HepG2 (cell line): ENCODE data around the gene TULP4. TPM values are rescaled to one million over a fixed set of nuclear protein-coding genes. Genes with fewer than 3 reads are reported as not detected.

Source experiments
- ATAC-seq: fragments of 200-7000 bp; cut with Tn5 transposase; 3 replicates; pipeline ENCODE4 v1.9.1; 2020; ENCODE audit warnings: mild to moderate bottlenecking, moderate library complexity
- BruUV-seq: library from RNA; stranded (reverse); fragments of 400-500 nt; replicated peaks from 2 replicates; lab custom pipeline; 2021; lab: Mats Ljungman, UMichigan
- CTCF ChIA-PET: fragments of 300-600 bp; formaldehyde crosslinking; extraction: SDS; loops from one replicate; lab custom pipeline; 2021; ENCODE audit warnings: low total read pairs, inconsistent platforms, low intra/inter-chr PET ratio; lab: Yijun Ruan, JAX
- POLR2A ChIA-PET: fragments of 350-600 bp; sonication (Branson Sonifier 250); formaldehyde crosslinking; loops from one replicate; lab custom pipeline; 2020; ENCODE audit warnings: antibody characterized with exemption, inconsistent platforms; lab: Yijun Ruan, JAX
- DNase-seq: peaks from one replicate; pipeline ENCODE4 v3.0.0-alpha.2; 2015; ENCODE audit warnings: low spot score
- FAIRE-seq: peaks from 3 replicates; lab custom pipeline; 2011; peaks lifted over from hg19 to GRCh38; lab: Jason Lieb, UNC
- H2AFZ ChIP-seq: one replicate; pipeline ENCODE4 v1.6.1; 2011; ENCODE audit warnings: low read length, inconsistent platforms
- H3K27ac ChIP-seq: fragments of 300-600 bp; 3 replicates; pipeline ENCODE4 v1.8.0; 2011; ENCODE audit warnings: mixed run types, mild to moderate bottlenecking, mixed read lengths, low read length, inconsistent platforms; ENCODE audit not compliant: insufficient read depth; ENCODE audit errors: extremely low read length
- H3K27me3 ChIP-seq, 2 experiments: fragments of 200-600 bp in 1 of 2; 2 replicates in 1 of 2; 3 replicates in 1 of 2; pipeline versions ENCODE4 v1.6.0 to v1.8.0; 2011; ENCODE audit warnings: low read length in 2 of 2, mild to moderate bottlenecking in 2 of 2, moderate library complexity in 2 of 2, inconsistent platforms in 1 of 2; ENCODE audit not compliant: insufficient read depth in 2 of 2, control insufficient read depth in 1 of 2
- H3K36me3 ChIP-seq, 2 experiments: fragments of 200-600 bp in 1 of 2; replicated peaks in 1 of 2; 2 replicates in 1 of 2; 3 replicates in 1 of 2; pipeline versions ENCODE4 v1.5.1 to v1.8.0; 2011; ENCODE audit warnings: low read length in 2 of 2, inconsistent platforms in 1 of 2; ENCODE audit not compliant: insufficient read depth in 2 of 2, control insufficient read depth in 1 of 2
- H3K4me1 ChIP-seq: 2 replicates; pipeline ENCODE4 v1.5.1; 2012; ENCODE audit warnings: low read length, inconsistent platforms; ENCODE audit not compliant: insufficient read depth
- H3K4me2 ChIP-seq: 2 replicates; pipeline ENCODE4 v1.6.0; 2011; ENCODE audit warnings: low read depth, low read length, inconsistent platforms
- H3K4me3 ChIP-seq, 3 experiments: fragments of 200-600 bp in 1 of 3; sonication (generic), shearing (Covaris generic) in 1 of 3; replicated peaks in 1 of 3; 2 replicates each; pipeline ENCODE4 v1.5.1; 2011 to 2016; ENCODE audit warnings: low read length in 3 of 3, inconsistent platforms in 2 of 3, low read depth in 2 of 3, mild to moderate bottlenecking in 2 of 3, control low read depth in 1 of 3, mixed read lengths in 1 of 3; ENCODE audit not compliant: insufficient read depth in 1 of 3
- H3K79me2 ChIP-seq: one replicate; pipeline ENCODE4 v1.6.1; 2011; ENCODE audit warnings: low read length, inconsistent platforms; ENCODE audit not compliant: insufficient read depth
- H3K9ac ChIP-seq: 2 replicates; pipeline ENCODE4 v1.6.0; 2011; ENCODE audit warnings: mild to moderate bottlenecking, low read depth, low read length, inconsistent platforms; ENCODE audit not compliant: insufficient read depth
- H3K9me3 ChIP-seq: 2 replicates; pipeline ENCODE4 v1.5.1; 2012; ENCODE audit warnings: mild to moderate bottlenecking, low read length
- H4K20me1 ChIP-seq: 2 replicates; pipeline ENCODE4 v1.6.0; 2011; ENCODE audit warnings: inconsistent platforms, mild to moderate bottlenecking, low read length, moderate library complexity; ENCODE audit not compliant: insufficient read depth
- DMAP1 ChIP-seq: IDR thresholded peaks from 2 replicates; pipeline ENCODE4 v1.6.1; 2016
- DPF2 ChIP-seq: sonication (generic); formaldehyde crosslinking; IDR thresholded peaks from 2 replicates; pipeline ENCODE4 v1.4.0; 2020; ENCODE audit warnings: mild to moderate bottlenecking, low read depth, missing genetic modification reagents, borderline replicate concordance
- FOXK1 ChIP-seq: sonication (generic); formaldehyde crosslinking; IDR thresholded peaks from 2 replicates; pipeline ENCODE4 v1.4.0; 2020; ENCODE audit warnings: low read depth, missing genetic modification reagents, borderline replicate concordance
- HDAC2 ChIP-seq: sonication (generic); formaldehyde crosslinking; IDR thresholded peaks from 2 replicates; pipeline ENCODE4 v1.4.0; 2020; ENCODE audit warnings: missing genetic modification reagents
- IRF2 ChIP-seq: IDR thresholded peaks from 2 replicates; pipeline ENCODE4 v1.6.1; 2018; ENCODE audit warnings: missing genetic modification reagents, missing compliant biosample characterization
- KDM6A ChIP-seq: IDR thresholded peaks from 2 replicates; pipeline ENCODE4 v1.6.1; 2016; ENCODE audit warnings: low read depth
- MTA1 ChIP-seq: sonication (generic); formaldehyde crosslinking; IDR thresholded peaks from 2 replicates; pipeline ENCODE4 v1.4.0; 2020; ENCODE audit warnings: missing genetic modification reagents, mild to moderate bottlenecking, borderline replicate concordance
- NCOA2 ChIP-seq: sonication (generic); formaldehyde crosslinking; IDR thresholded peaks from 2 replicates; pipeline ENCODE4 v1.8.0; 2022; ENCODE audit warnings: inconsistent platforms
- NR2C2 ChIP-seq: sonication (generic); formaldehyde crosslinking; IDR thresholded peaks from 2 replicates; pipeline ENCODE4 v1.4.0; 2020; ENCODE audit warnings: missing genetic modification reagents, mild to moderate bottlenecking, moderate library complexity, borderline replicate concordance
- RAD21 ChIP-seq: fragments of 450-650 bp; formaldehyde crosslinking; IDR thresholded peaks from 2 replicates; pipeline ENCODE4 v1.5.0; 2020; ENCODE audit warnings: mild to moderate bottlenecking
- SETDB1 ChIP-seq: sonication (generic); formaldehyde crosslinking; IDR thresholded peaks from 2 replicates; pipeline ENCODE4 v1.5.1; 2020; ENCODE audit warnings: missing genetic modification reagents, mild to moderate bottlenecking, borderline replicate concordance
- TCF7 ChIP-seq: sonication (generic); IDR thresholded peaks from 2 replicates; pipeline ENCODE4 v1.6.1; 2016; ENCODE audit warnings: antibody characterized with exemption, low read depth
- ZNF12 ChIP-seq: sonication (generic); formaldehyde crosslinking; IDR thresholded peaks from 2 replicates; pipeline ENCODE4 v1.5.0; 2020; ENCODE audit warnings: missing genetic modification reagents
- ZNF331 ChIP-seq: sonication (generic); formaldehyde crosslinking; IDR thresholded peaks from 2 replicates; pipeline ENCODE4 v1.4.0; 2020; ENCODE audit warnings: missing genetic modification reagents
- WGBS: methylation state at CpG from one replicate; pipeline ENCODE4 v1.1.6; 2017; ENCODE audit warnings: low lambda C conversion rate; 5-methylcytosine and 5-hydroxymethylcytosine counted together
- in situ Hi-C: cut with HindIII; loops from 2 replicates; pipeline ENCODE4 v1.10.0; 2017; ENCODE audit warnings: low pct_unique_long_range_greater_than_20kb; ENCODE audit not compliant: extremely low pct_ligation_motif_present
- intact Hi-C: fragments of 100-400 bp; cut with micrococcal nuclease; formaldehyde crosslinking; loops from one replicate; pipeline ENCODE4 v1.10.0; 2022; ENCODE audit not compliant: unreplicated experiment
- polyA plus RNA-seq, 8 experiments: library from polyadenylated mRNA; depleted of rRNA in 3 of 8; stranded (reverse) in 7 of 8; unstranded in 1 of 8; fragments of >200 nt; fragmentation: Illumina TruSeq in 4 of 8; extraction: Trizol in 4 of 8; gene quantifications; 2 replicates each; pipeline versions ENCODE4 v1.2.1 to v1.2.3, GENCODE V29; 2011 to 2016; ENCODE audit warnings: low read depth in 4 of 8, missing spikeins in 1 of 8, mixed read lengths in 1 of 8; ENCODE audit not compliant: insufficient read depth in 1 of 8
- total RNA-seq, 5 experiments: library from RNA; depleted of rRNA; stranded (reverse); fragments of >200 nt; fragmentation: Illumina TruSeq; extraction: Trizol; gene quantifications; 2 replicates each; pipeline ENCODE4 v1.2.3, GENCODE V29; 2016; ENCODE audit warnings: low read depth in 1 of 5
- TF ChIP-seq, protein P1 (sequence below): IDR thresholded peaks from 2 replicates; pipeline ENCODE4 v1.6.1; 2016; ENCODE audit warnings: mild to moderate bottlenecking
- TF ChIP-seq, protein P2 (sequence below): IDR thresholded peaks from 2 replicates; pipeline ENCODE4 v1.6.1; 2012; ENCODE audit warnings: inconsistent platforms
- TF ChIP-seq, protein P3 (sequence below): IDR thresholded peaks from 2 replicates; pipeline ENCODE4 v1.6.1; 2016; ENCODE audit warnings: low read depth, borderline replicate concordance
- TF ChIP-seq, protein P4 (sequence below): IDR thresholded peaks from 2 replicates; pipeline ENCODE4 v1.6.1; 2016
- TF ChIP-seq, protein P5 (sequence below): IDR thresholded peaks from 2 replicates; pipeline ENCODE4 v1.6.1; 2016

The TULP4 gene
- total and polyA plus RNA-seq, 2 of the 13 experiments (the other 11 are each of a cell fraction or from before 2014, with no cell fraction given), result 21.1 to 122 TPM

DNA sequence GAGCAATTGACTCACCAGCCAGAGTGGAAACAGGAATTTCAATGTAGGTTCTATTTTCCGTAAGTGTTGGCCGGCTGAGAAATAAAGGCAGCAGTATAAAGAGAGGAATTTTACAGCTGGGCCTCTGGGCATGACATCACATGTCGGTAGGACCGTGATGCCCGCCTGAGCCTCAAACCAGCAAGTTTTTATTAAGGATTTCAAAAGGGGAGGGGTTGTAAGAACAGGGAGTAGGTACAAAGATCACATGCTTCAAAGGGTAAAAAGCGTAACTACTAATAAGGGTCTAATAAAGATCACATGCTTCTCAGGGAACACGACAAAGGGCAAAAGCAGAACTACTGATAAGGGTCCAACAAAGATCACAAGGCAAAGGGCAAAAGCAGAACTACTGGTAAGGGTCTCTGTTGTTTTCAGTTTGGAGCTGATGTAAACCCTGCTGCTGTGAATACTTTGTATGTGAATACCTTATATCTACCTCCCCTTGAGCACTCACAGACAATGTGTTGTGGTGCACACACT lies 9.0 kb upstream of the TULP4 start:
- ChIA-PET POLR2A (interaction anchor here (1.4 to 2.9 kb wide), 2 partner anchors 19 to 72 kb away, joined by 4 to 10 read pairs; no protein-coding TSS in a partner anchor), CTCF (no interaction called here)
- in situ Hi-C loops, result no loop called here
- DNase-seq (peak; percentile 84), FAIRE-seq (no peak), ATAC-seq (peak; percentile 88)
- H3K9ac ChIP-seq, result peak overlapping the region; percentile 46
- H3K36me3 ChIP-seq, result peaks cover 0 to 16% of the 10 kb centered on the region in 2 experiments; a peak in 4 of 5 replicates
- peak overlapping the region; percentile 68 for H3K4me2 ChIP-seq
- no peaks in the 10 kb centered on the region for H3K9me3 ChIP-seq
- intact Hi-C loops, result loop anchor here (5.0 kb wide), 1 partner anchor 71 kb away; no protein-coding TSS in a partner anchor
- 14% methylated on average over 7 of the region's 7 CpGs for WGBS
- peaks cover 79% of the 10 kb centered on the region for H3K4me1 ChIP-seq
- no peaks in the 10 kb centered on the region for H3K27me3 ChIP-seq
- no peaks in the 10 kb centered on the region for H4K20me1 ChIP-seq
- H3K27ac ChIP-seq, result peak overlapping the region; percentile 77
- H3K4me3 ChIP-seq, result peak overlapping the region; percentile 17 to 38 (median 21); a peak in 3 of 6 replicates
- H2AFZ ChIP-seq, result no peak overlapping the region
- no TSS peak for BruUV-seq
- H3K79me2 ChIP-seq, result peaks cover 41% of the 10 kb centered on the region
- peak; percentile 55; the same call in 1 of the 2 replicates for TF ChIP-seq ZNF331 (CRISPR knock-in tag)
- TF ChIP-seq MTA1 (CRISPR knock-in tag), result peak; percentile 36; the same call in 1 of the 2 replicates
- TF ChIP-seq TCF7, result peak; percentile 67
- TF ChIP-seq, protein P1, sequence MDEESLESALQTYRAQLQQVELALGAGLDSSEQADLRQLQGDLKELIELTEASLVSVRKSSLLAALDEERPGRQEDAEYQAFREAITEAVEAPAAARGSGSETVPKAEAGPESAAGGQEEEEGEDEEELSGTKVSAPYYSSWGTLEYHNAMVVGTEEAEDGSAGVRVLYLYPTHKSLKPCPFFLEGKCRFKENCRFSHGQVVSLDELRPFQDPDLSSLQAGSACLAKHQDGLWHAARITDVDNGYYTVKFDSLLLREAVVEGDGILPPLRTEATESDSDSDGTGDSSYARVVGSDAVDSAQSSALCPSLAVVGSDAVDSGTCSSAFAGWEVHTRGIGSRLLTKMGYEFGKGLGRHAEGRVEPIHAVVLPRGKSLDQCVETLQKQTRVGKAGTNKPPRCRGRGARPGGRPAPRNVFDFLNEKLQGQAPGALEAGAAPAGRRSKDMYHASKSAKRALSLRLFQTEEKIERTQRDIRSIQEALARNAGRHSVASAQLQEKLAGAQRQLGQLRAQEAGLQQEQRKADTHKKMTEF (CRISPR knock-in tag), result peak; percentile 45; the same call in 1 of the 2 replicates
- TF ChIP-seq DMAP1 (CRISPR knock-in tag), result peak; percentile 75
- TF ChIP-seq ZNF12, result 0 out of 2 replicates have a peak, but pooled peaks have one; percentile 26
- 0 out of 2 replicates have a peak, but pooled peaks have one; percentile 31 for TF ChIP-seq KDM6A (CRISPR knock-in tag)
- peak; percentile 62 for TF ChIP-seq FOXK1 (CRISPR knock-in tag)
- TF ChIP-seq SETDB1 (CRISPR knock-in tag), result no peak
- TF ChIP-seq NR2C2 (CRISPR knock-in tag), result peak; percentile 56
- TF ChIP-seq RAD21 (CRISPR knock-in tag), result 0 out of 2 replicates have a peak, but pooled peaks have one; percentile 13
- peak; percentile 19; the same call in 1 of the 2 replicates for TF ChIP-seq HDAC2 (CRISPR knock-in tag)
- TF ChIP-seq, protein P2, sequence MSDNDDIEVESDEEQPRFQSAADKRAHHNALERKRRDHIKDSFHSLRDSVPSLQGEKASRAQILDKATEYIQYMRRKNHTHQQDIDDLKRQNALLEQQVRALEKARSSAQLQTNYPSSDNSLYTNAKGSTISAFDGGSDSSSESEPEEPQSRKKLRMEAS, result no peak
- TF ChIP-seq, protein P3, sequence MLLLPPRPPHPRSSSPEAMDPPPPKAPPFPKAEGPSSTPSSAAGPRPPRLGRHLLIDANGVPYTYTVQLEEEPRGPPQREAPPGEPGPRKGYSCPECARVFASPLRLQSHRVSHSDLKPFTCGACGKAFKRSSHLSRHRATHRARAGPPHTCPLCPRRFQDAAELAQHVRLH (CRISPR knock-in tag), result 0 out of 2 replicates have a peak, but pooled peaks have one; percentile 26
- TF ChIP-seq NCOA2 (CRISPR knock-in tag), result peak; percentile 57
- TF ChIP-seq, protein P4, sequence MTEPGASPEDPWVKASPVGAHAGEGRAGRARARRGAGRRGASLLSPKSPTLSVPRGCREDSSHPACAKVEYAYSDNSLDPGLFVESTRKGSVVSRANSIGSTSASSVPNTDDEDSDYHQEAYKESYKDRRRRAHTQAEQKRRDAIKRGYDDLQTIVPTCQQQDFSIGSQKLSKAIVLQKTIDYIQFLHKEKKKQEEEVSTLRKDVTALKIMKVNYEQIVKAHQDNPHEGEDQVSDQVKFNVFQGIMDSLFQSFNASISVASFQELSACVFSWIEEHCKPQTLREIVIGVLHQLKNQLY, result peak; percentile 63; the same call in 1 of the 2 replicates
- peak; percentile 64; the same call in 1 of the 2 replicates for TF ChIP-seq IRF2 (CRISPR knock-in tag)
- 0 out of 2 replicates have a peak, but pooled peaks have one; percentile 22 for TF ChIP-seq DPF2 (CRISPR knock-in tag)
- TF ChIP-seq, protein P5, sequence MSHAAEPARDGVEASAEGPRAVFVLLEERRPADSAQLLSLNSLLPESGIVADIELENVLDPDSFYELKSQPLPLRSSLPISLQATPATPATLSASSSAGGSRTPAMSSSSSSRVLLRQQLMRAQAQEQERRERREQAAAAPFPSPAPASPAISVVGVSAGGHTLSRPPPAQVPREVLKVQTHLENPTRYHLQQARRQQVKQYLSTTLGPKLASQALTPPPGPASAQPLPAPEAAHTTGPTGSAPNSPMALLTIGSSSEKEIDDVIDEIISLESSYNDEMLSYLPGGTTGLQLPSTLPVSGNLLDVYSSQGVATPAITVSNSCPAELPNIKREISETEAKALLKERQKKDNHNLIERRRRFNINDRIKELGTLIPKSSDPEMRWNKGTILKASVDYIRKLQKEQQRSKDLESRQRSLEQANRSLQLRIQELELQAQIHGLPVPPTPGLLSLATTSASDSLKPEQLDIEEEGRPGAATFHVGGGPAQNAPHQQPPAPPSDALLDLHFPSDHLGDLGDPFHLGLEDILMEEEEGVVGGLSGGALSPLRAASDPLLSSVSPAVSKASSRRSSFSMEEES (CRISPR knock-in tag), result peak; percentile 86
